Measurements from ENCODE around the gene COBL. TPM values are rescaled to one million over a fixed set of nuclear protein-coding genes. Genes with fewer than 3 reads are reported as not detected.

Gene COBL
- total and polyA plus RNA-seq, 2 experiments from 2014 or later = not detected

DNA sequence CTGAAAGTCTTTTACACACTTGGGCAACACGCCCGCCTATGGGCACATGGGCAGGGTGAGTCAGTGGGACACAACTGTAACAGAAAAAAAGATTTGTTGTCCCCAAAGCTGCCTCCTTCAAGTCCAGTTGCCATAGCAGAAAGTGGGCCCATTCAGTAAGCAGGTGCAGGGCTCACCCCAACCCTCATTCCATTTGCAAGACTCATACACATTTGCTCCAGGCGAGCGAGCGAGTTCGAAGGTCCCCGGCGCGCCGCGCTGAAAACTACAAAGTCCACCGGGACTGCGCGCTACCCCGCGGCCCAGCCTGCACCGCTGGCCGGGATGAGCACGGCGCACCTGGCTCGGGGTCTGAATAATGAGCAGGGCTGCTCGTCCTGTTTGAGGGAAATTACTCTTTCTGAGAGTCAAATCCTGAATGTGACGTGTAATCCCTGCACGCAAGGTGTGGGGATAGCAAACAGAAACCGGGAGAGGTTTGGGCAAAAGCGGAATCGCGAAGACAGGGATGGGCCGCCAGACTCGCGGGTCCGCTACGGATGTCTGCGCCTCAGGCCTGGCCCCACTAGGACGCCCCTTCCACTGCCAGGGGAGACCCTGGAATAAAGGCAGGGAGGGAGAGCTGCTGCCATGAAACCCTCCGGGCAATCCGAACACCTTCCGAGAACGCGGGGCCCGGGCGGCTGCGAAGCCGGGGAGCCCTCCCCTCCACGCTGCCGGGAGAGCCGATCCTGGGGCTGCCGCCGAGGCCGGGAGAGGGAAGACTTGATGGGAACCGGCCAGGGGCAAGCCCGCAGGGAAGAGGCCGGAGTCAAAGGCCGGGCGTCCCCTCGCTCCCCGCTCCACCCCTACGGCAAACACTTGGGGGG lies 982 bp downstream of the COBL start:
- Histone ChIP-seq H3K27ac (no peak overlapping the region), H3K4me2 (ENCODE audit: unreplicated experiment) (peak overlapping the region; percentile 42), H3K79me2 (ENCODE audit: insufficient read depth) (no peaks in the 10 kb centered on the region), H3K9ac (no peak overlapping the region), H3K27me3 (replicated peaks; ENCODE audit: insufficient read depth) (peaks cover 63% of the 10 kb centered on the region), H4K20me1 (ENCODE audit: insufficient read depth) (no peaks in the 10 kb centered on the region), H3K4me3 (peak overlapping the region; percentile 45), H2AFZ (no peak overlapping the region), H3F3A (ENCODE audit: insufficient read depth) (no peaks in the 10 kb centered on the region), H3K9me3 (ENCODE audit: low read depth) (no peaks in the 10 kb centered on the region), H3K4me1 (ENCODE audit: insufficient read depth) (no peaks in the 10 kb centered on the region), H3K9me2 (ENCODE audit: insufficient read depth) (no peaks in the 10 kb centered on the region), H3K36me3 (ENCODE audit: low read depth) (no peaks in the 10 kb centered on the region)
- 3 to 5% methylated on average over 57 of the region's 58 CpGs for WGBS, 2 experiments (ENCODE audit: low coverage in 1 of 2, low lambda C conversion rate in 2 of 2, missing lambda C conversion rate in 2 of 2)
- TF ChIP-seq EZH2 (IDR thresholded peaks at IDR 0.05; ENCODE audit: insufficient read depth, poor library complexity, severe bottlenecking) (peak; percentile 67), EZH2phosphoT487 (IDR thresholded peaks at IDR 0.05; ENCODE audit: insufficient read depth, low read depth) (0 out of 2 replicates have a peak, but pooled peaks have one; percentile 11)
- in situ Hi-C loops (cut with MboI) = no loop called here
- DNase-seq = peak; percentile 27

GRCh38 chr7:51314726-51315125 lies 1.9 kb downstream of the COBL start:
- Histone ChIP-seq H3F3A (ENCODE audit: insufficient read depth) (no peaks in the 10 kb centered on the region), H3K79me2 (ENCODE audit: insufficient read depth) (no peaks in the 10 kb centered on the region), H4K20me1 (ENCODE audit: insufficient read depth) (no peaks in the 10 kb centered on the region), H3K9ac (no peak overlapping the region), H3K27me3 (replicated peaks; ENCODE audit: insufficient read depth) (peaks cover 58% of the 10 kb centered on the region), H3K9me3 (ENCODE audit: low read depth) (no peaks in the 10 kb centered on the region), H3K4me1 (ENCODE audit: insufficient read depth) (no peaks in the 10 kb centered on the region), H3K4me2 (ENCODE audit: unreplicated experiment) (no peak overlapping the region), H3K4me3 (no peak overlapping the region), H3K27ac (no peak overlapping the region), H3K36me3 (ENCODE audit: low read depth) (no peaks in the 10 kb centered on the region), H2AFZ (no peak overlapping the region), H3K9me2 (ENCODE audit: insufficient read depth) (no peaks in the 10 kb centered on the region)
- in situ Hi-C loops (cut with MboI) = no loop called here
- DNase-seq = no peak
- 45% methylated on average over 4 of the region's 4 CpGs for WGBS, 2 experiments (ENCODE audit: low coverage in 1 of 2, low lambda C conversion rate in 2 of 2, missing lambda C conversion rate in 2 of 2)
- TF ChIP-seq EZH2 (IDR thresholded peaks at IDR 0.05; ENCODE audit: insufficient read depth, poor library complexity, severe bottlenecking) (no peak), EZH2phosphoT487 (IDR thresholded peaks at IDR 0.05; ENCODE audit: insufficient read depth, low read depth) (no peak)

GRCh38 chr7:51313738-51314425 lies 2.7 kb downstream of the COBL start:
- no peak for DNase-seq
- in situ Hi-C loops (cut with MboI) = no loop called here
- Histone ChIP-seq H3K4me3 (no peak overlapping the region), H3K9me2 (ENCODE audit: insufficient read depth) (no peaks in the 10 kb centered on the region), H3K27me3 (replicated peaks; ENCODE audit: insufficient read depth) (peaks cover 56% of the 10 kb centered on the region), H3K4me1 (ENCODE audit: insufficient read depth) (no peaks in the 10 kb centered on the region), H3F3A (ENCODE audit: insufficient read depth) (no peaks in the 10 kb centered on the region), H2AFZ (no peak overlapping the region), H3K4me2 (ENCODE audit: unreplicated experiment) (no peak overlapping the region), H4K20me1 (ENCODE audit: insufficient read depth) (no peaks in the 10 kb centered on the region), H3K9ac (no peak overlapping the region), H3K79me2 (ENCODE audit: insufficient read depth) (no peaks in the 10 kb centered on the region), H3K9me3 (ENCODE audit: low read depth) (no peaks in the 10 kb centered on the region), H3K27ac (no peak overlapping the region), H3K36me3 (ENCODE audit: low read depth) (no peaks in the 10 kb centered on the region)
- no peak for TF ChIP-seq EZH2 (IDR thresholded peaks at IDR 0.05; ENCODE audit: insufficient read depth, poor library complexity, severe bottlenecking)
- no peak for TF ChIP-seq EZH2phosphoT487 (IDR thresholded peaks at IDR 0.05; ENCODE audit: insufficient read depth, low read depth)
- 42 to 48% methylated on average over 6 of the region's 6 CpGs for WGBS, 2 experiments (ENCODE audit: low coverage in 1 of 2, low lambda C conversion rate in 2 of 2, missing lambda C conversion rate in 2 of 2)

DNA sequence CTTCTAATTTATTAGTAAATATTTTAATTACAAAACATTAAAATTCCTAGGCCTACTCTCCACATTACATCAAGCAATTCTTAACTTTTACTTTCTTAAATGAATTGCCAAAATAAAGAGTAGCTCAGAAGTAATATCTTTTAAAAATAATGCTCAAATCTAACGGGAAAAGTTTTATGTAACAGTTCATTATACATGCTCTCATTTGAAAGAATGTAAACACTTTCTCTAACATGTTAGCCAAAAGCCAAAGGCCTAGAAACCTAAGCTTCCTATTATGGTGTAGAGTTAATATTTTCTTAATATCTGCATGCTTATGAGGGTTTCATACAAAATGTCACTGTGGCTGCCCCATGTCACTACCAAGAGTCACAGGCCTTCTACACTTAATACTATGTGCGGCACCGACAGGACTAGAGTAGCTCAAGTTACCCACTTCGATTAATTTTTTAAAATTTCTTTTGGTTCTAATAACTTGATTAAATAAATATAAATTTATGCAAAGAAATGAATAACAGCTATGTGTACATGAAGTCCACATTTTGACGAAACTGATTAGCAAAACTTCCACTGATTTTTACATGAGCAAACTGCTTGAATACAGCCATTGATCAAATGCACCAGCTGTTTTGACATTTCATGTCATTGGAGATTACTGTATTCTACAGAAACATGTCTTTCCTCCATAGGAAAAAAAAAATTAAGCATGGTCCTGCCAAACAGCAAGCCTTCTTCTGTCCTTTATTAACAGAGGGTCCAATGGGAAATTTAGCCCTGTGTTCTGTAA lies 3.5 kb downstream of the COBL start:
- Histone ChIP-seq H3K27me3 (replicated peaks; ENCODE audit: insufficient read depth) (peaks cover 52% of the 10 kb centered on the region), H3K9ac (no peak overlapping the region), H3F3A (ENCODE audit: insufficient read depth) (no peaks in the 10 kb centered on the region), H3K9me3 (ENCODE audit: low read depth) (no peaks in the 10 kb centered on the region), H3K4me1 (ENCODE audit: insufficient read depth) (no peaks in the 10 kb centered on the region), H3K9me2 (ENCODE audit: insufficient read depth) (no peaks in the 10 kb centered on the region), H3K36me3 (ENCODE audit: low read depth) (no peaks in the 10 kb centered on the region), H3K4me3 (no peak overlapping the region), H3K27ac (no peak overlapping the region), H3K79me2 (ENCODE audit: insufficient read depth) (no peaks in the 10 kb centered on the region), H3K4me2 (ENCODE audit: unreplicated experiment) (no peak overlapping the region), H2AFZ (no peak overlapping the region), H4K20me1 (ENCODE audit: insufficient read depth) (no peaks in the 10 kb centered on the region)
- DNase-seq = no peak
- 56 to 57% methylated on average over 5 of the region's 5 CpGs for WGBS, 2 experiments (ENCODE audit: low coverage in 1 of 2, low lambda C conversion rate in 2 of 2, missing lambda C conversion rate in 2 of 2)
- in situ Hi-C loops (cut with MboI) = no loop called here
- TF ChIP-seq EZH2 (IDR thresholded peaks at IDR 0.05; ENCODE audit: insufficient read depth, poor library complexity, severe bottlenecking) (no peak), EZH2phosphoT487 (IDR thresholded peaks at IDR 0.05; ENCODE audit: insufficient read depth, low read depth) (no peak)

All from GM23248 (cell line).